NCI-H2107 treated with DMSO at 0.1 percent for 48 hours (cell line): ENCODE measurements around the gene GSTM3.
"Not testable (repeated sequence)": the region's sequence is repeated elsewhere in the genome, so short reads cannot be mapped to it uniquely, and the experiment has no call there.

Source experiments
- DNase-seq: peaks from one replicate; lab custom pipeline; 2025; ENCODE audit not compliant: unreplicated experiment; lab: John Stamatoyannopoulos, UW

GSTM3 gene

DNA sequence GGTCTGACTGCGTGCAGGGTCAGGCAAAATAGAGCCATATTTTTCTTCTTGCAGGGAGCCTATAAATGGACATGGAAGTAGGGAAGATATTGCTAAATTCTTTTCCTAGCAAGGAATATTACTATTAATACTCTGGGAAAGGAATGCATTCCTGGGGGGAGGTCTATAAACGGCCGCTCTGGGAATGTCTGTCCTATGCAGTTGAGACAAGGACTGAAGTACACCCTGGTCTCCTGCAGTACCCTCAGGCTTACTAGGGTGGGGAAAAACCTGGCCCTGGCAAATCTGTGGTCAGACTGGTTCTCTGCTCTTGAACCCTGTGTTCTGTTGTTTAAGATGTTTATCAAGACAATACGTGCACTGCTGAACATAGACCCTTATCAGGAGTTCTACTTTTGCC lies 31.9 kb downstream of the GSTM3 start:
- DNase-seq: not testable (repeated sequence)

- no peak for DNase-seq
Measured at GRCh38 chr1:109705411-109705810, 35.4 kb downstream of the GSTM3 start.

DNA sequence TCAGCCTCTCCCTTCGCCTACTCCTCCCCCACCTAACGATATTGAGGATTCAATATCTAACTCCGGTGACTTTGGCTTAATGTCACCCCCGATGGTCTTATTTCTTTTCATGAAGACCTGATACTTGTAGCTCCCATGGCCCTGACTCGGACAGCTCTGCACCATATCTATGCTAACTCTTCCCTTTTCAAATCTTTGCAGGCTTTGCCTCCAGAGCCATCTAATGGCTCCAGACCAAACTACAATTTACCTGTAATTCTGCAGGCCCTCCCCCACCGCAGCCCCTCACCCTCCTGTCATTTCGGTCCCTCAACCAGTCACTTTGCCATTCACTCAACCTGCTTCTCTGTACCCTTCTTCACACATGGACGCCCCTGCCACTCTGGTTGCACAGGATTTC lies 36.7 kb downstream of the GSTM3 start:
- DNase-seq: no peak

DNA sequence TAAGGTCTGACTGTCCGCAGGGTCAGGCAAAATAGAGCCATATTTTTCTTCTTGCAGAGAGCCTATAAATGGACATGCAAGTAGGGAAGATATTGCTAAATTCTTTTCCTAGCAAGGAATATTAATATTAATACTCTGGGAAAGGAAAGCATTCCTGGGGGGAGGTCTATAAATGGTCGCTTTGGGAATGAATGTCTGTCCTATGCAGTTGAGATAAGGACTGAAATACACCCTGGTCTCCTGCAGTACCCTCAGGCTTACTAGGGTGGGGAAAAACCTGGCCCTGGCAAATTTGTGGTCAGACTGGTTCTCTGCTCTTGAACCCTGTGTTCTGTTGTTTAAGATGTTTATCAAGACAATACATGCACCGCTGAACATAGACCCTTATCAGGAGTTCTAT lies 37.9 kb downstream of the GSTM3 start:
- DNase-seq: not testable (repeated sequence)

DNA sequence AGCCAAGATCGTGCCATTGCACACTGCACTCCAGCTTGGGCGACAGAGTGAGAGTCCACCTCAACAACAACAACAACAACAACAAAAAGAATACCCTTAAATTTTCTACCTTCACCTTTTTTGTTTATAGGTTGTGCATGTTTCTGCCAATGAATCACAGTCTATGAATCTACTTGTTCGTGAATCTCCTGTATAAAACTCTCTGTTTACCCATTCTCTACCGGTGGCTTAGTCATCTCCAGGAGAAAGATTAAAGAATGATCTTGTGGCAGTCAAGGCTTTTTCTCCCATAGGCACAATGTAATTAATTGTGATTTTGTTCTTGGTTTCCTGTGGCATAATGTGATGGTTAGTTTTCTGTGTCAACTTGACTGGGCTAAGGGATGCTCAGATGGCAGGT lies 43.0 kb downstream of the GSTM3 start:
- DNase-seq: not testable (repeated sequence)

- DNase-seq: no peak
Measured at GRCh38 chr1:109697066-109697465, 43.8 kb downstream of the GSTM3 start.

DNA sequence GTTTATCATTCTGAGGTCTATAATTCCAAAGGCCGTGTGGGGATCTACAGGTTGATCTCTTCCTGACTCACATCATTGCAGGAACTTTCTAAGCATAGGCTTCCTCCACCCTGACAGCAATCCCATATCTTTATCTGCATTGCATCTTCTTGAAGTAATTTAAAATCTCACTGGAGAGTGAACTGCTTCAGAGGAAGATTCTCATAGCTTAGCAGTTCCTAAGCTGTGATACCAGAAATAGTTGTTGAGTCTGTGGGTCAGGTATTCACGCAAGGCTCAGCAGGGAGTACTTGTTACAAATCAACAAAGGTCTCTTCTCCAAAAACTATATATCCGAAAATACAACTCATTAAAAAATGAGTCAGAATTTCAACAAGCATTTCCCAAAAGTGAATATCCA lies 45.7 kb downstream of the GSTM3 start:
- not testable (repeated sequence) for DNase-seq

GRCh38 chr1:109694400-109694799 lies 46.4 kb downstream of the GSTM3 start:
- not testable (repeated sequence) for DNase-seq

- no peak for DNase-seq
Measured at GRCh38 chr1:109691759-109692158, 49.1 kb downstream of the GSTM3 start.

GRCh38 chr1:109689844-109690405 lies 50.9 kb downstream of the GSTM3 start:
- no peak for DNase-seq

- no peak for DNase-seq
Measured at GRCh38 chr1:109687641-109688499, 53.0 kb downstream of the GSTM3 start, which contains the start of gene GSTM1. GSTM1 (plus strand) TSS chr1:109687817; CDS start chr1:109687874, 57 bp downstream.

GRCh38 chr1:109687109-109687508 lies 53.7 kb downstream of the GSTM3 start:
- not testable (repeated sequence) for DNase-seq

GRCh38 chr1:109685890-109686289 lies 54.9 kb downstream of the GSTM3 start:
- DNase-seq: not testable (repeated sequence)

DNA sequence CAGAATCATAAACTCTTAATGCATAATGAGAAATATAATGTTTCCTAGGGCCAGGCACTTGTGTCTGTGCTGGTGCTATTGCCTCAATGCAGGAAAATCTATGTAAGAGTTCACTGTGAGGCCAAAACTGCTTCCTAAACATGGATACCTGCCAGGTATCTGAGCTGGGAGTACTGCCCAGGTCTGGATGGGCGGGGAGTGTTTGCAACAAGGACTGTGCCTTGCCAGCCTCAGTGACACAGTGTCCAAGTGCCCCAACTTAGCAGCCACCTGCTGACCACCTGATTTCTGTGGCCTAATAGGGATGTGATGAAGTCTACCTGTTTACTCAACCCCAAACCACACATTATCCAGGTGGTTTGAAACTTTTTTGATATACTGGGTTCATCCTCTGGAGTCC lies 55.4 kb downstream of the GSTM3 start:
- DNase-seq: not testable (repeated sequence)

DNA sequence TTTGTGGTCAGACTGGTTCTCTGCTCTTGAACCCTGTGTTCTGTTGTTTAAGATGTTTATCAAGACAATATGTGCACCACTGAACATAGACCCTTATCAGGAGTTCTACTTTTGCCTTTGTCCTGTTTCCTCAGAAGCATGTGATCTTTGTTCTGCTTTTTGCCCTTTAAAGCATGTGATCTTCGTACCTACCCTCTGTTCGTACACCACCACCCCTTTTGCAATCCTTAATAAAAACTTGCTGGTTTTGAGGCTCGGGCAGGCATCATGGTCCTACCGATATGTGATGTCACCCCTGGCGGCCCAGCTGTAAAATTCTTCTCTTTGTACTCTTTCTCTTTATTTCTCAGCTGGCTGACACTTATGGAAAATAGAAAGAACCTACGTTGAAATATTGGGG lies 56.1 kb downstream of the GSTM3 start:
- not testable (repeated sequence) for DNase-seq
